K562 (cell line): ENCODE data around the gene PPM1E. TPM values are rescaled to one million over a fixed set of nuclear protein-coding genes. Genes with fewer than 3 reads are reported as not detected.

Experiments
- ATAC-seq: fragments of 200-7000 bp; cut with Tn5 transposase; 3 replicates; pipeline ENCODE4 v1.9.1; 2020; ENCODE audit warnings: moderate library complexity
- BruUV-seq: library from RNA; stranded (reverse); fragments of 400-500 nt; replicated peaks from 2 replicates; lab custom pipeline; 2021; lab: Mats Ljungman, UMichigan
- CTCF ChIA-PET: fragments of 300-600 bp; formaldehyde crosslinking; extraction: SDS; loops from one replicate; lab custom pipeline; 2021; ENCODE audit warnings: low intra/inter-chr PET ratio; lab: Yijun Ruan, JAX
- POLR2A ChIA-PET: fragments of 300-600, 350-650 bp; sonication (Branson Sonifier 250); formaldehyde crosslinking; extraction: SDS; loops from one replicate; lab custom pipeline; 2021; ENCODE audit warnings: antibody characterized with exemption, inconsistent platforms; lab: Yijun Ruan, JAX
- DNase-seq, 4 experiments: peaks; one replicate each; pipeline versions ENCODE4 v3.0.0 to v3.0.0-alpha.2; 2011 to 2018; ENCODE audit warnings: low spot score in 3 of 4, mixed read lengths in 3 of 4; ENCODE audit errors: extremely low read depth in 1 of 4
- FAIRE-seq: peaks from 2 replicates; lab custom pipeline; 2011; peaks lifted over from hg19 to GRCh38; lab: Jason Lieb, UNC
- H2AFZ ChIP-seq: 2 replicates; pipeline ENCODE4 v1.6.0; 2011; ENCODE audit warnings: low read depth, low read length, control low read depth, inconsistent platforms
- H3K27ac ChIP-seq: fragments of 200-600 bp; 3 replicates; pipeline ENCODE4 v1.8.0; 2011; ENCODE audit warnings: low read depth, mild to moderate bottlenecking, control low read depth, inconsistent platforms, low read length, moderate library complexity, mixed read lengths; ENCODE audit errors: extremely low read depth
- H3K27me3 ChIP-seq, 2 experiments: fragments of 300-600 bp in 1 of 2; 2 replicates in 1 of 2; 3 replicates in 1 of 2; pipeline versions ENCODE4 v1.6.0 to v1.8.0; 2011; ENCODE audit warnings: inconsistent platforms in 2 of 2, low read length in 2 of 2, mild to moderate bottlenecking in 1 of 2, mixed read lengths in 1 of 2, moderate library complexity in 1 of 2; ENCODE audit not compliant: control insufficient read depth in 2 of 2, insufficient read depth in 2 of 2
- H3K36me3 ChIP-seq: fragments of 300-600 bp; 3 replicates; pipeline ENCODE4 v1.8.0; 2011; ENCODE audit warnings: mild to moderate bottlenecking, low read length, inconsistent platforms; ENCODE audit not compliant: control insufficient read depth, insufficient read depth
- H3K4me1 ChIP-seq, 2 experiments: fragments of 200-600 bp in 1 of 2; replicated peaks in 1 of 2; 2 replicates in 1 of 2; 3 replicates in 1 of 2; pipeline versions ENCODE4 v1.5.1 to v1.8.0; 2011; ENCODE audit warnings: inconsistent platforms in 2 of 2, low read length in 2 of 2, mild to moderate bottlenecking in 1 of 2, mixed read lengths in 1 of 2, moderate library complexity in 1 of 2; ENCODE audit not compliant: control insufficient read depth in 2 of 2, insufficient read depth in 2 of 2
- H3K4me2 ChIP-seq: 2 replicates; pipeline ENCODE4 v1.6.1; 2011; ENCODE audit warnings: low read length, control low read depth, inconsistent platforms, mixed read lengths; ENCODE audit not compliant: insufficient read depth
- H3K4me3 ChIP-seq: fragments of 200-600 bp; sonication (generic), shearing (Covaris generic); 2 replicates; pipeline ENCODE4 v1.5.1; 2016; ENCODE audit warnings: control low read depth, inconsistent platforms
- H3K79me2 ChIP-seq: fragments of 200-600 bp; 3 replicates; pipeline ENCODE4 v1.8.0; 2011; ENCODE audit warnings: low read length, inconsistent platforms; ENCODE audit not compliant: control insufficient read depth, insufficient read depth
- H3K9ac ChIP-seq, 2 experiments: 2 replicates each; pipeline versions ENCODE4 v1.6.0 to v1.6.1; 2011; ENCODE audit warnings: low read depth in 2 of 2, low read length in 2 of 2, control low read depth in 1 of 2, inconsistent platforms in 1 of 2, mild to moderate bottlenecking in 1 of 2, mixed read lengths in 1 of 2; ENCODE audit not compliant: insufficient read depth in 1 of 2
- H3K9me1 ChIP-seq: one replicate; pipeline ENCODE4 v1.6.0; 2011; ENCODE audit warnings: inconsistent platforms, mild to moderate bottlenecking, low read length, moderate library complexity; ENCODE audit not compliant: control insufficient read depth, insufficient read depth
- H3K9me3 ChIP-seq: replicated peaks from 2 replicates; pipeline ENCODE4 v1.5.1; 2011; ENCODE audit warnings: low read depth, low read length, inconsistent platforms; ENCODE audit not compliant: control insufficient read depth, insufficient read depth
- H4K20me1 ChIP-seq: replicated peaks from 2 replicates; pipeline ENCODE4 v1.6.1; 2011; ENCODE audit warnings: low read length, inconsistent platforms, mixed read lengths; ENCODE audit not compliant: control insufficient read depth, insufficient read depth
- CBX2 ChIP-seq: fragments of 200-600 bp; sonication (generic); IDR thresholded peaks from one replicate; pipeline ENCODE4 v1.6.1; 2012; ENCODE audit warnings: mild to moderate bottlenecking, low read length, inconsistent platforms; ENCODE audit not compliant: insufficient read depth, poor library complexity, severe bottlenecking
- ZBTB11 ChIP-seq, 3 experiments: fragments of 200-800 bp in 1 of 3; fragments of 250-450 bp in 1 of 3; fragments of 450-650 bp in 1 of 3; sonication (Bioruptor Pico) in 1 of 3; sonication (Bioruptor generic) in 1 of 3; formaldehyde crosslinking in 1 of 3; IDR thresholded peaks; 2 replicates each; pipeline versions ENCODE4 v1.6.1 to v1.8.0; 2016 to 2022; ENCODE audit warnings: mild to moderate bottlenecking in 2 of 3, missing genetic modification characterization in 2 of 3, missing compliant biosample characterization in 1 of 3, moderate library complexity in 1 of 3
- WGBS: fragments of 100-300 bp; shearing (Covaris generic); methylation state at CpG from one replicate; pipeline ENCODE4 v1.1.6; 2016; ENCODE audit warnings: low coverage, mixed read lengths; ENCODE audit not compliant: insufficient coverage; ENCODE audit errors: missing lambda C conversion rate; 5-methylcytosine and 5-hydroxymethylcytosine counted together
- in situ Hi-C: fragments of 300-500 bp; cut with MboI; formaldehyde crosslinking; loops from 4 replicates; pipeline ENCODE4 v1.15.0; 2018; ENCODE audit warnings: inconsistent platforms, mixed read lengths
- intact Hi-C: fragments of 100-400 bp; cut with micrococcal nuclease; formaldehyde crosslinking; loops from 2 replicates; pipeline ENCODE4 v1.14.2; 2022
- polyA plus RNA-seq, 8 experiments: library from polyadenylated mRNA; depleted of rRNA in 4 of 8; stranded (reverse) in 5 of 8; unstranded in 3 of 8; fragments of >200 nt; fragmentation: Nextera tagmentation in 2 of 8; fragmentation: Illumina TruSeq in 1 of 8; extraction: Ambion mirVana in 2 of 8; extraction: Trizol in 1 of 8; gene quantifications; 2 replicates each; pipeline versions ENCODE4 v1.2.1 to v1.2.3, GENCODE V29; 2011 to 2014; ENCODE audit warnings: inconsistent platforms in 1 of 8, missing spikeins in 1 of 8
- total RNA-seq, 7 experiments: library from RNA; depleted of rRNA in 6 of 7; stranded (reverse); fragments of >200 nt in 6 of 7; fragmentation: Illumina TruSeq in 2 of 7; extraction: Trizol in 2 of 7; gene quantifications; 2 replicates each; pipeline versions ENCODE4 v1.2.1 to v1.2.3, GENCODE V29; 2011 to 2021; ENCODE audit warnings: low replicate concordance in 1 of 7

The PPM1E gene
- total and polyA plus RNA-seq, 9 of the 15 experiments (the other 6 are each of a cell fraction or from before 2014, with no cell fraction given) = 1.0 to 5.7 (median 4.7) TPM

- ChIA-PET CTCF (no interaction called here), POLR2A (no interaction called here)
- FAIRE-seq (no peak), DNase-seq (no peak), ATAC-seq (no peak)
- intact Hi-C loops = no loop called here
- no peak overlapping the region for H3K9ac ChIP-seq
- H3K79me2 ChIP-seq = no peaks in the 10 kb centered on the region
- H3K4me1 ChIP-seq = peaks cover 0 to 2% of the 10 kb centered on the region in 2 experiments; a peak in 1 of 5 replicates
- no peaks in the 10 kb centered on the region for H3K9me1 ChIP-seq
- 89% methylated on average over 2 of the region's 2 CpGs for WGBS
- no peaks in the 10 kb centered on the region for H3K27me3 ChIP-seq
- H3K27ac ChIP-seq = no peak overlapping the region
- H3K36me3 ChIP-seq = peaks cover 69% of the 10 kb centered on the region
- no peaks in the 10 kb centered on the region for H3K9me3 ChIP-seq
- no peak for TF ChIP-seq CBX2
- TF ChIP-seq ZBTB11 (CRISPR knock-in tag; IDR thresholded peaks at IDR 0.05) = peak in 1 of 3 experiments; percentile 59; a peak in 1 of 6 replicates
- H3K4me3 ChIP-seq = no peak overlapping the region
- no peak overlapping the region for H2AFZ ChIP-seq
- in situ Hi-C loops = loop anchor here (25.0 kb wide), 1 partner anchor 723 kb away; the partner anchor contains the start of gene MPO
- BruUV-seq = no TSS peak
- no peaks in the 10 kb centered on the region for H4K20me1 ChIP-seq
- no peak overlapping the region for H3K4me2 ChIP-seq
Observed at GRCh38 chr17:59010026-59010425, 254.4 kb downstream of the PPM1E start.
